Measurements from ENCODE around the gene JSRP1. TPM values are rescaled to one million over a fixed set of nuclear protein-coding genes. Genes with fewer than 3 reads are reported as not detected.
A peak's percentile ranks its signal among the peaks of the same experiment; 100 is the strongest.

Gene JSRP1
- total RNA-seq, 1 experiment from 2014 or later = not detected

DNA sequence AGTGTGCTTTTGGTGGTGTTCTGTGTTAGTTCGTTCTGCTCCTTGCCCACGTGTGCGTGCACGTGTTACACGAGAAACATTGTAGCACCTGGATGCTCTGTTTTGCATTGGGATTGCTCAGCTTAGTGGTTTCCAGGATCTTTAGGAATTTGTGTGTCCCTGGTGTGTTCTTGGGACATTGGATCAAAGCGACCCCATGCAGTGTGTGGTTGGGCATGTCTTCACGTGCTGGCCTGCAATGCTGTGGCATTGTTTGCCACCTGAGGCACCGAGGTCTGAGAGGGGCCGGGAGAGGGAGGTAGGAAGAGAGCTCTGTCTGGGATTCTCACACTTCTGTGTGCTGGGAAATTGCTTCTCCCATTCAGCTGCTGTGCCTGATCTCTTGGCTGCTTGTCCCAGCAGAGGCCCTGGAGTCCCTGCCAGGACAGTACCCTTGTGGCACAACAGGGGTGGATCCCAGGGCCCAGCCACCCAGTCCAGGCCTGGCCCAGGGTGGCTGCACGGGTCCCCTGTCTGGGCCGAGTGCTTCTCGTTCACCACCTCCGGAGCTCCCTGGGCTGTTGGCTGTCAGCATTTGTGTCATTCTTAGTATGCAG is 31.4 kb downstream of the JSRP1 start:
- Histone ChIP-seq H3K9ac (ENCODE audit: low read length) (no peak overlapping the region), H3K27me3 (ENCODE audit: low read length) (no peaks in the 10 kb centered on the region), H3K4me1 (ENCODE audit: low read length) (peaks cover 24% of the 10 kb centered on the region), H3K9me2 (replicated peaks; ENCODE audit: insufficient read depth, low read length) (no peaks in the 10 kb centered on the region), H4K20me1 (ENCODE audit: insufficient read depth, low read depth, low read length) (no peaks in the 10 kb centered on the region), H3K4me2 (ENCODE audit: low read depth, low read length, poor library complexity, severe bottlenecking) (no peak overlapping the region), H3K27ac (ENCODE audit: low read length) (no peak overlapping the region), H3K9me3 (ENCODE audit: low read length) (no peaks in the 10 kb centered on the region), H3K36me3 (ENCODE audit: insufficient read depth, low read length) (peaks cover 5% of the 10 kb centered on the region; the same call in 1 of the 2 replicates), H3K79me2 (ENCODE audit: low read length) (no peaks in the 10 kb centered on the region), H3K4me3 (ENCODE audit: low read length) (no peak overlapping the region), H2AFZ (ENCODE audit: low read length) (no peak overlapping the region)
- no peak for DNase-seq

DNA sequence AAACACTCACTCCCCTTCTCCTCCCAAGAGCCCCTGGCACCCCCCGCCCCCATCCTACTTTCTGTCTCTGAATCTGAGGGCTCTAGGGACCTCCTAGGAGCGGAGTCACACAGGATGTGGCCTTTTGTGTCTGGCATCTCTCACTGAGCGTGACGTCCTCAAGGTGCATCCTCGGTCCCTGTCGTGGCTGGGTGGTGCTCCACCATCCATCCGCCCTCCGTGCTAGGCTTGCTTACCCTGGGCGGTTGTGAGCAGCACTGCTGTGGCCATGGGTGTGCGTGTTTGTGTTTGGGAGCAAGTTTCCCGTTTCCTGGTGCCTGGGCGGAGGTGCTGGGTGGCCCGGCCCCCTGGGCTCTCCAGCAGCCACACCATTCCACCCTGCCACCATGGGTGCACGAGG is 32.3 kb downstream of the JSRP1 start:
- H2AFZ ChIP-seq (ENCODE audit: low read length) = no peak overlapping the region
- peaks cover 24% of the 10 kb centered on the region for H3K4me1 ChIP-seq (ENCODE audit: low read length)
- H3K9me2 ChIP-seq (replicated peaks; ENCODE audit: insufficient read depth, low read length) = no peaks in the 10 kb centered on the region
- H3K9ac ChIP-seq (ENCODE audit: low read length) = no peak overlapping the region
- no peaks in the 10 kb centered on the region for H3K9me3 ChIP-seq (ENCODE audit: low read length)
- no peaks in the 10 kb centered on the region for H4K20me1 ChIP-seq (ENCODE audit: insufficient read depth, low read depth, low read length)
- no peak overlapping the region for H3K27ac ChIP-seq (ENCODE audit: low read length)
- no peak overlapping the region for H3K4me2 ChIP-seq (ENCODE audit: low read depth, low read length, poor library complexity, severe bottlenecking)
- no peaks in the 10 kb centered on the region for H3K27me3 ChIP-seq (ENCODE audit: low read length)
- peak; percentile 80 for DNase-seq
- no peaks in the 10 kb centered on the region for H3K79me2 ChIP-seq (ENCODE audit: low read length)
- peaks cover 5% of the 10 kb centered on the region; the same call in 1 of the 2 replicates for H3K36me3 ChIP-seq (ENCODE audit: insufficient read depth, low read length)
- H3K4me3 ChIP-seq (ENCODE audit: low read length) = no peak overlapping the region

DNA sequence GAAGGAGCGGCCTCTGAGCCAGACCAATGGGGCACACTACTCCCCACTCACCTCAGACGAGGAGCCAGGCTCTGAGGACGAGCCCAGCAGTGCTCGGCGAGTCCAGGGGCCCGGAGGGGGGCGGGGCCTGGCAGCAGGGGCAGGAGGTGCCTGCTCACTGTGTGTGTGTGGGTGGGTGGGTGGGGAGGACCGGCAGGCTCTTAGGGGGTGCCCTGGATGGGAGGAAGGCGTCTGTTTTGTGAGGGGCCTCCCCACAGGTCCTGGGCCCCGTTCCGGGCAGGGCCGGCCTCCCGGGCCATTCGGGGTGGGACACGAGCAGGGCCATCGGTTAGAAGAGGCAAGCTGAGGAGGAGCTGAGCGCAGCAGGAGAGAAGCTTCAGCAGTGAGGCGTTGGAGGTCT is 32.8 kb downstream of the JSRP1 start:
- H3K79me2 ChIP-seq (ENCODE audit: low read length) = no peaks in the 10 kb centered on the region
- H3K36me3 ChIP-seq (ENCODE audit: insufficient read depth, low read length) = peaks cover 5% of the 10 kb centered on the region; the same call in 1 of the 2 replicates
- no peaks in the 10 kb centered on the region for H3K9me3 ChIP-seq (ENCODE audit: low read length)
- H3K27ac ChIP-seq (ENCODE audit: low read length) = peak overlapping the region; percentile 26; the same call in 1 of the 2 replicates
- H2AFZ ChIP-seq (ENCODE audit: low read length) = no peak overlapping the region
- DNase-seq = no peak
- no peak overlapping the region for H3K4me2 ChIP-seq (ENCODE audit: low read depth, low read length, poor library complexity, severe bottlenecking)
- H3K4me1 ChIP-seq (ENCODE audit: low read length) = peaks cover 24% of the 10 kb centered on the region
- H3K9me2 ChIP-seq (replicated peaks; ENCODE audit: insufficient read depth, low read length) = no peaks in the 10 kb centered on the region
- H3K27me3 ChIP-seq (ENCODE audit: low read length) = no peaks in the 10 kb centered on the region
- H3K4me3 ChIP-seq (ENCODE audit: low read length) = no peak overlapping the region
- H4K20me1 ChIP-seq (ENCODE audit: insufficient read depth, low read depth, low read length) = no peaks in the 10 kb centered on the region
- H3K9ac ChIP-seq (ENCODE audit: low read length) = peak overlapping the region; percentile 24; the same call in 1 of the 2 replicates

DNA sequence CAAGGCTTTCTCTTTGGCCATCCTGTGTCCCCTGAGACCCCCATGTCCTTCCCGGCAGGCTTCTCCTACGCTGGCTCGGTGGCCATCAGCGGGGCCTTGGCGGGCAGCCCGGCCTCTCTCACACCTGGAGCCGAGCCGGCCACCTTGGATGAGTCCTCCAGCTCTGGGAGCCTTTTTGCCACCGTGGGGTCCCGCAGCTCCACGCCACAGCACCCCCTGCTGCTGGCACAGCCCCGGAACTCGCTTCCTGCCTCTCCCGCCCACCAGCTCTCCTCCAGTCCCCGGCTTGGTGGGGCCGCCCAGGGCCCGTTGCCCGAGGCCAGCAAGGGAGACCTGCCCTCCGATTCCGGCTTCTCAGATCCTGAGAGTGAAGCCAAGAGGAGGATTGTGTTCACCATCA is 34.3 kb downstream of the JSRP1 start:
- no peak overlapping the region for H3K27ac ChIP-seq (ENCODE audit: low read length)
- H3K4me3 ChIP-seq (ENCODE audit: low read length) = no peak overlapping the region
- no peaks in the 10 kb centered on the region for H4K20me1 ChIP-seq (ENCODE audit: insufficient read depth, low read depth, low read length)
- no peak overlapping the region for H3K9ac ChIP-seq (ENCODE audit: low read length)
- H3K27me3 ChIP-seq (ENCODE audit: low read length) = no peaks in the 10 kb centered on the region
- H3K36me3 ChIP-seq (ENCODE audit: insufficient read depth, low read length) = peaks cover 5% of the 10 kb centered on the region; the same call in 1 of the 2 replicates
- H3K4me1 ChIP-seq (ENCODE audit: low read length) = peaks cover 24% of the 10 kb centered on the region
- DNase-seq = no peak
- H3K79me2 ChIP-seq (ENCODE audit: low read length) = no peaks in the 10 kb centered on the region
- H3K9me3 ChIP-seq (ENCODE audit: low read length) = no peaks in the 10 kb centered on the region
- no peaks in the 10 kb centered on the region for H3K9me2 ChIP-seq (replicated peaks; ENCODE audit: insufficient read depth, low read length)
- no peak overlapping the region for H2AFZ ChIP-seq (ENCODE audit: low read length)
- no peak overlapping the region for H3K4me2 ChIP-seq (ENCODE audit: low read depth, low read length, poor library complexity, severe bottlenecking)

DNA sequence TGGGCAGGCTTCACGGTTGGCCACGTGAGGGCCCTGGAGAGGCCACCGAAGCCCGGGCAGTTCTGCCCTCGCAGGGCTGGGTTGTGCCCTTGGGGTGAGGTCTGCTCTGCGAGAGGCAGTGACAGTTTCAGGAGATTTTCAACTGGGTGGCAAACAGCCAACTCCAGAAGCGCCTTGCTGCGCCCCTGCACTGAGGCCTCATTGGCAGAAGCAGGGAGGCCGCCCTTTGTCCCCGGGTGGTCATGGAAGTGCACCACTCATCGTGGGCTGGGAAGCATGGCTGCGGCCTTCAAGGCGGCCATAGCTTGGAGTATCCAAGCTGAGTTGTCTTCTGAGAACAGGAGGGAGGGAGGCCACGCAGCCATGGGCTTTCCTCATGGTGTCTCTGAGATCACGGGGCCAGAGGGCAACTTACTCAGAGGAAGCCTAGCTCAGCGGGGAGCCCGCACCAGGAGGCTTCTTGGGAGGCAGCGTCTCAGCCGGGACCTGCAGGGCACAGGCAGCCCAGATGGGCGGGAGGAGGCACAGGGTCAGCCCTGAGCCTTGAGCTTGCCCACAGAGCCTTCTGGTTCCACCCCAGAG is 34.9 kb downstream of the JSRP1 start:
- no peaks in the 10 kb centered on the region for H3K79me2 ChIP-seq (ENCODE audit: low read length)
- no peak overlapping the region for H3K4me2 ChIP-seq (ENCODE audit: low read depth, low read length, poor library complexity, severe bottlenecking)
- H3K4me3 ChIP-seq (ENCODE audit: low read length) = no peak overlapping the region
- DNase-seq = no peak
- no peak overlapping the region for H3K27ac ChIP-seq (ENCODE audit: low read length)
- H3K36me3 ChIP-seq (ENCODE audit: insufficient read depth, low read length) = peaks cover 5% of the 10 kb centered on the region; the same call in 1 of the 2 replicates
- no peaks in the 10 kb centered on the region for H3K9me3 ChIP-seq (ENCODE audit: low read length)
- no peaks in the 10 kb centered on the region for H4K20me1 ChIP-seq (ENCODE audit: insufficient read depth, low read depth, low read length)
- no peaks in the 10 kb centered on the region for H3K27me3 ChIP-seq (ENCODE audit: low read length)
- H3K9me2 ChIP-seq (replicated peaks; ENCODE audit: insufficient read depth, low read length) = no peaks in the 10 kb centered on the region
- H3K9ac ChIP-seq (ENCODE audit: low read length) = no peak overlapping the region
- H2AFZ ChIP-seq (ENCODE audit: low read length) = no peak overlapping the region
- H3K4me1 ChIP-seq (ENCODE audit: low read length) = peaks cover 24% of the 10 kb centered on the region

DNA sequence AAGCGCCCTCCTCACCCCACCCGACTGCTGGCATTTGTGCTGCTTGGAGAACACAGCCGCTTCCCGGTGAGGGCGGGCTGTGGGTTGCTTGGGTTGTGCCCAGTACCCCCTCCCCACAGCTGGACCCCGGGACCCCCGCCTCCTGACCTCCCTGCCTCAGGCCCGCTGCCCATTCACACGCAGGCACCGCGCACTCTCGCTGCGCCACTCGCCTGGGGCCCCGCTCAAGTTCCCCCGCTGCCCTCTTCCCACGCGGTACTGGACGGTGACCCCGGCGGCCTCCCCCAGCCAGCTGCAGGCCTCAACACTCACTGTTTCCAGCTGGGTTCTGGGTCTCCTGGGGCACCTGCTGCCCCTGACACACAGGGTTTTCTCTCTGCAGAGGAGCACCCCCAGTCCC is 36.5 kb downstream of the JSRP1 start:
- no peaks in the 10 kb centered on the region for H4K20me1 ChIP-seq (ENCODE audit: insufficient read depth, low read depth, low read length)

DNA sequence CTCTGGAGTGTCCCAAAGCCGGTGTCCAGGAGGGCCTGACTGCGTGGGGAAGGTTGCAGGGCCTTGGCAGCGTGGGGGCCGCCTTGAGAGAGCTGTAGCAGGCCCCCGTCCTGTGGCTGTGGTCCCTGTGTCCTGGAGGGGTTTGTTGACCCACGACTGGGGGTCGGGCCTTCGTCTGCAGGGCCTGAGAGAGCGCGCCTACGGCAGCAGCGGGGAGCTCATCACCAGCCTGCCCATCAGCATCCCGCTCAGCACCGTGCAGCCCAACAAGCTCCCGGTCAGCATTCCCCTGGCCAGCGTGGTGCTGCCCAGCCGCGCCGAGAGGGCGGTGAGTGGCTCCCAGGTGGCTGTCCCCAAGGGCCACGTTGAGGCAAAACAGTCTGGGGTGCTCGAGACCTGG is 38.6 kb downstream of the JSRP1 start:
- Histone ChIP-seq H3K27me3 (ENCODE audit: low read length) (no peaks in the 10 kb centered on the region), H3K79me2 (ENCODE audit: low read length) (no peaks in the 10 kb centered on the region), H3K36me3 (ENCODE audit: insufficient read depth, low read length) (peaks cover 3% of the 10 kb centered on the region; the same call in 1 of the 2 replicates), H3K4me3 (ENCODE audit: low read length) (no peak overlapping the region), H3K4me1 (ENCODE audit: low read length) (peaks cover 8% of the 10 kb centered on the region), H3K9me3 (ENCODE audit: low read length) (no peaks in the 10 kb centered on the region), H4K20me1 (ENCODE audit: insufficient read depth, low read depth, low read length) (no peaks in the 10 kb centered on the region), H3K27ac (ENCODE audit: low read length) (no peak overlapping the region), H3K4me2 (ENCODE audit: low read depth, low read length, poor library complexity, severe bottlenecking) (no peak overlapping the region), H3K9ac (ENCODE audit: low read length) (no peak overlapping the region), H3K9me2 (replicated peaks; ENCODE audit: insufficient read depth, low read length) (no peaks in the 10 kb centered on the region), H2AFZ (ENCODE audit: low read length) (no peak overlapping the region)
- no peak for DNase-seq

More for the DNA sequence above, 36.5 kb downstream of the JSRP1 start:
- Histone ChIP-seq H3K4me2 (ENCODE audit: low read depth, low read length, poor library complexity, severe bottlenecking) (no peak overlapping the region), H3K27ac (ENCODE audit: low read length) (no peak overlapping the region), H3K4me3 (ENCODE audit: low read length) (no peak overlapping the region), H3K9me3 (ENCODE audit: low read length) (no peaks in the 10 kb centered on the region), H3K27me3 (ENCODE audit: low read length) (no peaks in the 10 kb centered on the region), H3K9ac (ENCODE audit: low read length) (no peak overlapping the region), H3K36me3 (ENCODE audit: insufficient read depth, low read length) (peaks cover 2% of the 10 kb centered on the region; the same call in 1 of the 2 replicates), H3K79me2 (ENCODE audit: low read length) (no peaks in the 10 kb centered on the region), H2AFZ (ENCODE audit: low read length) (no peak overlapping the region), H3K9me2 (replicated peaks; ENCODE audit: insufficient read depth, low read length) (no peaks in the 10 kb centered on the region), H3K4me1 (ENCODE audit: low read length) (peaks cover 24% of the 10 kb centered on the region)
- DNase-seq = no peak

DNA sequence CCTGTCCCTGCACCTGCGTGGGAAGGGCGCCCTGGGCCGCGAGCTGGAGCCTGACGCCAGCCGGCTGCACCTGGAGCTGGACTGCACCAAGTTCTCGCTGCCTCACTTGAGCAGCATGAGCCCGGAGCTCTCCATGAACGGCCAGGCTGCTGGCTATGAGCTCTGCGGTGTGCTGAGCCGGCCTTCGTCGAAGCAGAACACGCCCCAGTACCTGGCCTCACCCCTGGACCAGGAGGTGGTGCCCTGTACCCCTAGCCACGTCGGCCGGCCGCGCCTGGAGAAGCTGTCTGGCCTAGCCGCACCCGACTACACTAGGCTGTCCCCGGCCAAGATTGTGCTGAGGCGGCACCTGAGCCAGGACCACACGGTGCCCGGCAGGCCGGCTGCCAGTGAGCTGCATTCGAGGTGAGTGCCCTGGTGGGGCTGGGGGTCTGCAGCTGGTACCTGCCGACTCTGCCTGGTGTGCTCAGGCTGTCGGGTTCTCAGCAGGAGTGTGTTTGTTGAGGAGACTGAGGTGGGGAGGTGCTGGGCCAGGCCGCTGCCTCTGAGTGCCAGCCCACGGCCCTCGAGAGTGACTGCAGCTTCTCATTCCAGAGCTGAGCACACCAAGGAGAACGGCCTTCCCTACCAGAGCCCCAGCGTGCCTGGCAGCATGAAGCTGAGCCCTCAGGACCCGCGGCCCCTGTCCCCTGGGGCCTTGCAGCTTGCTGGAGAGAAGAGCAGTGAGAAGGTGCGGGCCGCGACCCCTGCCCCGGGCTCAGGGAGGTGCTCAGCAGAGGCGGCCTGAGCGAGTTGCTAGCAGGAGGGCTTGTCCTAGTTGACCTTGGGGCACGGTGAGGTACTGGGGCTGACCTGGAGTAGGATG is 39.6 kb downstream of the JSRP1 start:
- DNase-seq = no peak
- no peaks in the 10 kb centered on the region for H3K9me3 ChIP-seq (ENCODE audit: low read length)
- no peaks in the 10 kb centered on the region for H3K9me2 ChIP-seq (replicated peaks; ENCODE audit: insufficient read depth, low read length)
- no peak overlapping the region for H3K4me2 ChIP-seq (ENCODE audit: low read depth, low read length, poor library complexity, severe bottlenecking)
- no peaks in the 10 kb centered on the region for H3K27me3 ChIP-seq (ENCODE audit: low read length)
- H2AFZ ChIP-seq (ENCODE audit: low read length) = no peak overlapping the region
- H3K4me1 ChIP-seq (ENCODE audit: low read length) = 0 out of 2 replicates have a peak, but pooled peaks cover 2% of the 10 kb centered on the region
- peaks cover 6% of the 10 kb centered on the region for H3K36me3 ChIP-seq (ENCODE audit: insufficient read depth, low read length)
- H3K9ac ChIP-seq (ENCODE audit: low read length) = no peak overlapping the region
- H3K4me3 ChIP-seq (ENCODE audit: low read length) = no peak overlapping the region
- no peaks in the 10 kb centered on the region for H3K79me2 ChIP-seq (ENCODE audit: low read length)
- H3K27ac ChIP-seq (ENCODE audit: low read length) = no peak overlapping the region
- H4K20me1 ChIP-seq (ENCODE audit: insufficient read depth, low read depth, low read length) = no peaks in the 10 kb centered on the region

Data from Karpas-422 (cell line).